ENCODE results near the gene NTRK3. TPM values are rescaled to one million over a fixed set of nuclear protein-coding genes. Genes with fewer than 3 reads are reported as not detected.

NTRK3 gene
- total RNA-seq, 4 donors from 2014 or later: 0.09 to 2.7 (median 0.62) TPM

- H3K36me3 ChIP-seq: no peaks in the 10 kb centered on the region
- no peak for DNase-seq
- no peaks in the 10 kb centered on the region for H3K4me1 ChIP-seq
- no peak overlapping the region for H3K4me3 ChIP-seq
- no peaks in the 10 kb centered on the region for H3K9me3 ChIP-seq
- whole genome bisulfite sequencing, 2 donors: 46 to 64% methylated on average over 3 of the region's 3 CpGs
- H3K27ac ChIP-seq: no peak overlapping the region
- H3K27me3 ChIP-seq: no peaks in the 10 kb centered on the region
- TF ChIP-seq POLR2A (IDR thresholded peaks at IDR 0.05): no peak
- intact Hi-C loops (cut with DNase I): no loop called here
Observed at GRCh38 chr15:87860743-87861142, 395.8 kb downstream of the NTRK3 start.

GRCh38 chr15:87858651-87859050 lies 397.9 kb downstream of the NTRK3 start:
- Histone ChIP-seq H3K4me1 (no peaks in the 10 kb centered on the region), H3K27ac (no peak overlapping the region), H3K36me3 (no peaks in the 10 kb centered on the region), H3K9me3 (no peaks in the 10 kb centered on the region), H3K27me3 (no peaks in the 10 kb centered on the region), H3K4me3 (no peak overlapping the region)
- TF ChIP-seq CTCF (IDR thresholded peaks at IDR 0.05): no peak
- TF ChIP-seq POLR2A (IDR thresholded peaks at IDR 0.05): no peak
- 33 to 42% methylated on average over 2 of the region's 2 CpGs for WGBS, 2 donors
- intact Hi-C loops (cut with DNase I): no loop called here
- no peak for DNase-seq

- Histone ChIP-seq H3K36me3 (no peaks in the 10 kb centered on the region), H3K27ac (no peak overlapping the region), H3K9me3 (no peaks in the 10 kb centered on the region), H3K4me3 (no peak overlapping the region), H3K4me1 (no peaks in the 10 kb centered on the region), H3K27me3 (peaks cover 0 to 5% (median 0%) of the 10 kb centered on the region in 4 donors)
- WGBS, 2 donors: 78 to 79% methylated on average over 2 of the region's 2 CpGs
- TF ChIP-seq CTCF (IDR thresholded peaks at IDR 0.05): no peak
- no peak for TF ChIP-seq POLR2A (IDR thresholded peaks at IDR 0.05)
- intact Hi-C loops (cut with DNase I): no loop called here
- no peak for DNase-seq
Observed at GRCh38 chr15:87851497-87851896, 405.0 kb downstream of the NTRK3 start.

GRCh38 chr15:87850916-87851315 lies 405.6 kb downstream of the NTRK3 start:
- intact Hi-C loops (cut with DNase I): no loop called here
- no peak overlapping the region for H3K27ac ChIP-seq
- H3K27me3 ChIP-seq: peaks cover 0 to 5% (median 0%) of the 10 kb centered on the region in 4 donors
- 32 to 56% methylated on average over 4 of the region's 4 CpGs for WGBS, 2 donors
- H3K9me3 ChIP-seq: no peaks in the 10 kb centered on the region
- H3K4me3 ChIP-seq: no peak overlapping the region
- H3K36me3 ChIP-seq: no peaks in the 10 kb centered on the region
- TF ChIP-seq CTCF (IDR thresholded peaks at IDR 0.05) (no peak), POLR2A (IDR thresholded peaks at IDR 0.05) (no peak)
- DNase-seq: no peak
- no peaks in the 10 kb centered on the region for H3K4me1 ChIP-seq

- Histone ChIP-seq H3K27ac (no peak overlapping the region), H3K27me3 (peaks cover 0 to 5% (median 0%) of the 10 kb centered on the region in 4 donors), H3K4me1 (no peaks in the 10 kb centered on the region), H3K36me3 (no peaks in the 10 kb centered on the region), H3K9me3 (no peaks in the 10 kb centered on the region), H3K4me3 (no peak overlapping the region)
- 65 to 73% methylated on average over 2 of the region's 2 CpGs for WGBS, 2 donors
- no peak for DNase-seq
- intact Hi-C loops (cut with DNase I): no loop called here
- no peak for TF ChIP-seq POLR2A (IDR thresholded peaks at IDR 0.05)
- TF ChIP-seq CTCF (IDR thresholded peaks at IDR 0.05): no peak
Observed at GRCh38 chr15:87849181-87849580, 407.4 kb downstream of the NTRK3 start.

- Histone ChIP-seq H3K9me3 (no peaks in the 10 kb centered on the region), H3K27ac (no peak overlapping the region), H3K4me3 (no peak overlapping the region), H3K36me3 (no peaks in the 10 kb centered on the region), H3K27me3 (peaks cover 0 to 5% (median 0%) of the 10 kb centered on the region in 4 donors), H3K4me1 (no peaks in the 10 kb centered on the region)
- intact Hi-C loops (cut with DNase I): no loop called here
- TF ChIP-seq POLR2A (IDR thresholded peaks at IDR 0.05) (no peak), CTCF (IDR thresholded peaks at IDR 0.05) (no peak)
- WGBS, 2 donors: 69 to 70% methylated on average over 1 of the region's 1 CpG
- DNase-seq: no peak
Observed at GRCh38 chr15:87848012-87848411, 408.5 kb downstream of the NTRK3 start.
